ENCODE data around the gene DLGAP5.

DNA sequence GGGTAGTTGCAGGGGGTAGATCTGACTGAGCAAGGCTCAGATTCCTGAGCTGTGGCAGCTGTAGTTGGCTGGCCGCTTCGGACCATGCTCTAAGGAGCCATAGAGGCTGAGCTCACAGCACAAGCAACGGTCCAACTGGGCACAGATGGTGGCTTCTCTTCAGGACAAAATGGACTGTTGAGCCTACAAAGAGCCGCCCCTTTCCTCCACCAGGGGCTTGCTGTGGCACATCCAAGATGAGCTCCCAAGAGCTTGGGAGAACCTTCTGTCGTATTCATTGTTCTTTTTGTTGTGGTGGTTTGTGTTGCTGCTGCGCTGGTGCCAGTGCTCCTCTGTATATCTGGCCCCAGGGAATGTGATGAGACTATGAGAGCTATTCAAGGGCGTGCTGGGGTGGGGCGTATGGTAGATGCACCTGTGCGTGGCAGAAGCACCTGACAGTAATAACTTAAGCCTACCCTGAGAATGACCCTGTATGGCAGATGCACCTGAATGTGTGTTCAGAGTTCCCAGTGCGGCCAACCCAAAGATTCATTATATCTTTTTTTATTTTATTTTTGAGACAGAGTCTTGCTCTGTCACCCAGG, 80.2 kb downstream of the DLGAP5 start:
- TF ChIP-seq CTCF (IDR thresholded peaks at IDR 0.05) (no peak), POLR2AphosphoS5 (IDR thresholded peaks at IDR 0.05) (no peak), POLR2A (IDR thresholded peaks at IDR 0.05) (no peak)
